H1 (cell line): ENCODE measurements around the gene MRGPRE. TPM values are rescaled to one million over a fixed set of nuclear protein-coding genes. Genes with fewer than 3 reads are reported as not detected.

Experiments used
- ATF3 ChIP-seq: IDR thresholded peaks from 2 replicates; pipeline ENCODE4 v1.6.1; 2011; ENCODE audit warnings: low read depth, mild to moderate bottlenecking, low read length; ENCODE audit not compliant: insufficient read depth
- CHD7 ChIP-seq: fragments of 300-600 bp; sonication (generic); IDR thresholded peaks from 2 replicates; pipeline ENCODE4 v1.7.1; 2012; ENCODE audit warnings: low read length, moderate library complexity, mild to moderate bottlenecking, inconsistent platforms; ENCODE audit not compliant: insufficient replicate concordance
- GTF2F1 ChIP-seq: IDR thresholded peaks from 2 replicates; pipeline ENCODE4 v1.6.1; 2012; ENCODE audit warnings: low read depth, low read length, improper control_type of control experiment, borderline replicate concordance
- HDAC2 ChIP-seq, 2 experiments: fragments of 300-600 bp in 1 of 2; sonication (generic) in 1 of 2; IDR thresholded peaks; 2 replicates each; pipeline ENCODE4 v1.6.1; 2011 to 2012; ENCODE audit warnings: low read depth in 2 of 2, low read length in 2 of 2, mild to moderate bottlenecking in 2 of 2, moderate library complexity in 2 of 2, borderline replicate concordance in 1 of 2, inconsistent platforms in 1 of 2
- MAX ChIP-seq: IDR thresholded peaks from 2 replicates; pipeline ENCODE4 v1.6.1; 2012; ENCODE audit warnings: inconsistent platforms
- NRF1 ChIP-seq: IDR thresholded peaks from 2 replicates; pipeline ENCODE4 v1.6.1; 2011; ENCODE audit warnings: mild to moderate bottlenecking, low read depth, low read length, improper control_type of control experiment
- PHF8 ChIP-seq: fragments of 200-600 bp; sonication (generic); conservative IDR thresholded peaks from 2 replicates; pipeline ENCODE4 v1.7.1; 2012; ENCODE audit warnings: low read depth, mild to moderate bottlenecking, inconsistent platforms, low read length, moderate library complexity
- SRF ChIP-seq: IDR thresholded peaks from 2 replicates; pipeline ENCODE4 v1.6.1; 2011; ENCODE audit warnings: mild to moderate bottlenecking, low read depth, low read length, moderate library complexity
- TEAD4 ChIP-seq: IDR thresholded peaks from 2 replicates; pipeline ENCODE4 v1.6.1; 2012; ENCODE audit warnings: low read depth, low read length, inconsistent platforms, mixed read lengths
- ZNF274 ChIP-seq: IDR thresholded peaks from 2 replicates; pipeline ENCODE4 v1.7.0; 2012; ENCODE audit warnings: low read length, borderline replicate concordance; ENCODE audit errors: extremely low read depth
- polyA plus RNA-seq, 7 experiments: library from polyadenylated mRNA; depleted of rRNA in 3 of 7; stranded (reverse) in 5 of 7; unstranded in 2 of 7; fragments of >200 nt in 5 of 7; fragments of 200-250 nt in 2 of 7; gene quantifications; 1 replicate in 5 of 7; 2 replicates in 1 of 7; 4 replicates in 1 of 7; pipeline versions ENCODE4 v1.2.1 to v1.2.3, GENCODE V29; 2011 to 2013; ENCODE audit warnings: missing spikeins in 2 of 7, mixed read lengths in 2 of 7
- total RNA-seq: library from RNA; stranded (reverse); fragmentation: NEBNext Ultra II Directional; extraction: Animal tissue kit (Norgen Biotek cat#: 25700); gene quantifications from 2 replicates; pipeline ENCODE4 v1.2.1, GENCODE V29; 2021

The MRGPRE gene
- total and polyA plus RNA-seq, 2 of the 8 experiments (the other 6 are each of a cell fraction or from before 2014, with no cell fraction given): not detected

- no peak for TF ChIP-seq PHF8
- no peak for TF ChIP-seq TEAD4
- no peak for TF ChIP-seq ZNF274
- TF ChIP-seq GTF2F1: no peak
- TF ChIP-seq HDAC2 (IDR thresholded peaks at IDR 0.05; ENCODE audit: borderline replicate concordance in 1 of 2, low read depth in 2 of 2, low read length in 2 of 2): no peak
- TF ChIP-seq ATF3: no peak
- no peak for TF ChIP-seq MAX
- no peak for TF ChIP-seq CHD7
- no peak for TF ChIP-seq SRF
- no peak for TF ChIP-seq NRF1
These were observed 12.8 kb downstream of the MRGPRE start (continued) for GRCh38 chr11:3219281-3219892.
